Left lung (tissue), 10 donors: ENCODE measurements around the gene TBX18. TPM values are rescaled to one million over a fixed set of nuclear protein-coding genes. Genes with fewer than 3 reads are reported as not detected.

Source experiments
- ATAC-seq: fragments of 200-7000 bp; cut with Tn5 transposase; one replicate; pipeline ENCODE4 v1.9.1; 2020; ENCODE audit warnings: moderate library complexity
- DNase-seq, 4 donors: peaks; one replicate each; pipeline ENCODE4 v3.0.0-alpha.2; 2013 to 2020
- H3K27ac ChIP-seq, 2 donors: fragments of 200-600 bp; sonication (generic) in 1 of 2; one replicate each; pipeline versions ENCODE4 v1.5.0 to v1.8.0; 2020 to 2021
- H3K27me3 ChIP-seq, 2 donors: fragments of 200-600 bp; sonication (generic) in 1 of 2; one replicate each; pipeline versions ENCODE4 v1.5.0 to v1.8.0; 2020 to 2021
- H3K36me3 ChIP-seq, 2 donors: fragments of 200-600 bp; sonication (generic) in 1 of 2; one replicate each; pipeline versions ENCODE4 v1.5.0 to v1.8.0; 2020 to 2021
- H3K4me1 ChIP-seq, 2 donors: fragments of 200-600 bp; one replicate each; pipeline ENCODE4 v1.8.0; 2021
- H3K4me3 ChIP-seq, 2 donors: fragments of 200-600 bp; sonication (generic) in 1 of 2; one replicate each; pipeline versions ENCODE4 v1.5.0 to v1.8.0; 2020 to 2021; ENCODE audit warnings: mild to moderate bottlenecking in 1 of 2
- H3K9me3 ChIP-seq, 2 donors: fragments of 200-600 bp; sonication (generic) in 1 of 2; one replicate each; pipeline versions ENCODE4 v1.5.0 to v1.8.0; 2020 to 2021
- CTCF ChIP-seq, 2 donors: fragments of 200-600 bp; sonication (generic) in 1 of 2; IDR thresholded peaks; one replicate each; pipeline versions ENCODE4 v1.5.0 to v1.8.0; 2021; ENCODE audit warnings: antibody characterized with exemption in 2 of 2
- intact Hi-C, 2 donors: fragments of 100-400 bp; cut with DNase I; formaldehyde crosslinking; loops; one replicate each; pipeline versions ENCODE4 v1.11.2 to v1.14.2; 2022
- polyA plus RNA-seq, 6 donors: library from polyadenylated mRNA; unstranded; fragments of 120-200 nt; gene quantifications; one replicate each; pipeline ENCODE4 v1.2.1, GENCODE V29; 2013; ENCODE audit not compliant: insufficient read length in 6 of 6
- total RNA-seq, 2 donors: library from RNA; stranded (reverse); fragmentation: NEBNext Ultra II Directional; extraction: Animal tissue kit (Norgen Biotek cat#: 25700); gene quantifications; one replicate each; pipeline ENCODE4 v1.2.1, GENCODE V29; 2021
- donor health status: DM: no; HTN: yes; CAD: no.
- donor health status: DM: no; HTN: no; CAD: no.

TBX18 gene
- total and polyA plus RNA-seq, 8 donors: 0.27 to 0.60 (median 0.49) TPM; not detected in 1

- Histone ChIP-seq H3K4me1 (no peaks in the 10 kb centered on the region), H3K4me3 (no peak overlapping the region), H3K36me3 (no peaks in the 10 kb centered on the region), H3K27me3 (no peaks in the 10 kb centered on the region), H3K9me3 (no peaks in the 10 kb centered on the region), H3K27ac (no peak overlapping the region)
- intact Hi-C loops: no loop called here
- TF ChIP-seq CTCF (IDR thresholded peaks at IDR 0.05): no peak
- DNase-seq (no peak), ATAC-seq (no peak)
Measured at GRCh38 chr6:84791233-84791632, 26.8 kb upstream of the TBX18 start.

GRCh38 chr6:84789170-84789569, 24.8 kb upstream of the TBX18 start:
- H3K4me3 ChIP-seq: no peak overlapping the region
- H3K27ac ChIP-seq: no peak overlapping the region
- H3K27me3 ChIP-seq: no peaks in the 10 kb centered on the region
- intact Hi-C loops: no loop called here
- TF ChIP-seq CTCF (IDR thresholded peaks at IDR 0.05): no peak
- no peaks in the 10 kb centered on the region for H3K36me3 ChIP-seq
- ATAC-seq (no peak), DNase-seq (no peak)
- no peaks in the 10 kb centered on the region for H3K9me3 ChIP-seq
- H3K4me1 ChIP-seq: no peaks in the 10 kb centered on the region

- no peaks in the 10 kb centered on the region for H3K4me1 ChIP-seq
- no peaks in the 10 kb centered on the region for H3K27me3 ChIP-seq
- intact Hi-C loops: no loop called here
- no peaks in the 10 kb centered on the region for H3K9me3 ChIP-seq
- no peak overlapping the region for H3K4me3 ChIP-seq
- no peak overlapping the region for H3K27ac ChIP-seq
- TF ChIP-seq CTCF (IDR thresholded peaks at IDR 0.05): no peak
- ATAC-seq (no peak), DNase-seq (no peak)
- H3K36me3 ChIP-seq: no peaks in the 10 kb centered on the region
Measured at GRCh38 chr6:84788689-84789088, 24.3 kb upstream of the TBX18 start.

GRCh38 chr6:84785671-84786070, 21.3 kb upstream of the TBX18 start:
- H3K27me3 ChIP-seq: no peaks in the 10 kb centered on the region
- H3K27ac ChIP-seq: no peak overlapping the region
- no peak for TF ChIP-seq CTCF (IDR thresholded peaks at IDR 0.05)
- H3K9me3 ChIP-seq: no peaks in the 10 kb centered on the region
- DNase-seq: no peak
- no peaks in the 10 kb centered on the region for H3K4me1 ChIP-seq
- no peaks in the 10 kb centered on the region for H3K36me3 ChIP-seq
- intact Hi-C loops: no loop called here
- ATAC-seq: no peak
- no peak overlapping the region for H3K4me3 ChIP-seq

GRCh38 chr6:84779917-84780316, 15.5 kb upstream of the TBX18 start:
- Histone ChIP-seq H3K36me3 (no peaks in the 10 kb centered on the region), H3K4me1 (no peaks in the 10 kb centered on the region), H3K9me3 (no peaks in the 10 kb centered on the region), H3K4me3 (no peak overlapping the region), H3K27ac (no peak overlapping the region), H3K27me3 (peaks cover 17 to 47% of the 10 kb centered on the region in 2 donors)
- intact Hi-C loops: no loop called here
- DNase-seq (no peak), ATAC-seq (no peak)
- TF ChIP-seq CTCF (IDR thresholded peaks at IDR 0.05): no peak
